ENCODE results near the gene CNN2.

- TF ChIP-seq CTCF (IDR thresholded peaks at IDR 0.05; ENCODE audit: low read length) (no peak), EZH2 (optimal IDR thresholded peaks at IDR 0.05; ENCODE audit: low read depth, low read length) (no peak)
Observed at GRCh38 chr19:993361-993830, 33.0 kb upstream of the CNN2 start.

All from MM.1S (cell line).